WERI-Rb-1 (cell line): ENCODE measurements around the gene UNC5C.

ENCODE experiments used
- DNase-seq: peaks from one replicate; pipeline ENCODE4 v3.0.0-alpha.2; 2020
- H3K27ac ChIP-seq: fragments of 250-450 bp; sonication (Bioruptor Pico); 2 replicates; pipeline ENCODE4 v1.5.1; 2020; ENCODE audit warnings: mild to moderate bottlenecking, moderate library complexity
- H3K27me3 ChIP-seq: fragments of 250-450 bp; sonication (Bioruptor Pico); 2 replicates; pipeline ENCODE4 v1.5.1; 2021; ENCODE audit warnings: mild to moderate bottlenecking, low read depth, moderate library complexity; ENCODE audit not compliant: insufficient read depth, severe bottlenecking
- H3K36me3 ChIP-seq: fragments of 250-450 bp; sonication (Bioruptor Pico); 2 replicates; pipeline ENCODE4 v1.5.1; 2020; ENCODE audit warnings: mild to moderate bottlenecking, moderate library complexity
- H3K4me3 ChIP-seq: 2 replicates; pipeline ENCODE4 v1.5.1; 2011; ENCODE audit warnings: low read depth, mild to moderate bottlenecking, control low read depth, low read length
- H3K9me3 ChIP-seq: fragments of 250-450 bp; sonication (Bioruptor Pico); 2 replicates; pipeline ENCODE4 v1.5.1; 2021; ENCODE audit warnings: mild to moderate bottlenecking, moderate library complexity; ENCODE audit not compliant: severe bottlenecking
- CTCF ChIP-seq: IDR thresholded peaks from 2 replicates; pipeline ENCODE4 v1.5.1; 2011; ENCODE audit warnings: low read depth, mild to moderate bottlenecking, control low read depth, inconsistent platforms, low read length

UNC5C gene

GRCh38 chr4:95314573-95314972 lies 234.2 kb downstream of the UNC5C start:
- no peak overlapping the region for H3K27ac ChIP-seq
- H3K27me3 ChIP-seq: no peaks in the 10 kb centered on the region
- H3K9me3 ChIP-seq: no peaks in the 10 kb centered on the region
- H3K4me3 ChIP-seq: no peak overlapping the region
- no peak for DNase-seq
- TF ChIP-seq CTCF: no peak
- no peaks in the 10 kb centered on the region for H3K36me3 ChIP-seq

- Histone ChIP-seq H3K27ac (no peak overlapping the region), H3K4me3 (no peak overlapping the region), H3K27me3 (no peaks in the 10 kb centered on the region), H3K36me3 (no peaks in the 10 kb centered on the region), H3K9me3 (no peaks in the 10 kb centered on the region)
- TF ChIP-seq CTCF: no peak
- DNase-seq: no peak
Observed at GRCh38 chr4:95304898-95305297, 243.9 kb downstream of the UNC5C start.

- Histone ChIP-seq H3K27ac (no peak overlapping the region), H3K36me3 (no peaks in the 10 kb centered on the region), H3K4me3 (no peak overlapping the region), H3K9me3 (peaks cover 3% of the 10 kb centered on the region), H3K27me3 (no peaks in the 10 kb centered on the region)
- no peak for TF ChIP-seq CTCF
- DNase-seq: no peak
Observed at GRCh38 chr4:95300304-95300703, 248.5 kb downstream of the UNC5C start.

GRCh38 chr4:95296052-95296451 lies 252.7 kb downstream of the UNC5C start:
- TF ChIP-seq CTCF: no peak
- H3K4me3 ChIP-seq: no peak overlapping the region
- H3K27me3 ChIP-seq: no peaks in the 10 kb centered on the region
- DNase-seq: no peak
- no peaks in the 10 kb centered on the region for H3K36me3 ChIP-seq
- H3K9me3 ChIP-seq: peaks cover 3% of the 10 kb centered on the region
- no peak overlapping the region for H3K27ac ChIP-seq

GRCh38 chr4:95295157-95295556 lies 253.6 kb downstream of the UNC5C start:
- H3K4me3 ChIP-seq: no peak overlapping the region
- H3K27me3 ChIP-seq: no peaks in the 10 kb centered on the region
- H3K9me3 ChIP-seq: peaks cover 3% of the 10 kb centered on the region
- no peak for DNase-seq
- TF ChIP-seq CTCF: no peak
- no peaks in the 10 kb centered on the region for H3K36me3 ChIP-seq
- H3K27ac ChIP-seq: peak overlapping the region; percentile 56

- DNase-seq: peak; percentile 88
- H3K4me3 ChIP-seq: no peak overlapping the region
- TF ChIP-seq CTCF: no peak
- no peaks in the 10 kb centered on the region for H3K27me3 ChIP-seq
- peak overlapping the region; percentile 56 for H3K27ac ChIP-seq
- no peaks in the 10 kb centered on the region for H3K36me3 ChIP-seq
- H3K9me3 ChIP-seq: peaks cover 3% of the 10 kb centered on the region
Observed at GRCh38 chr4:95294321-95294720, 254.5 kb downstream of the UNC5C start.
